GM23338 (cell line): ENCODE measurements around the gene AACS. TPM values are rescaled to one million over a fixed set of nuclear protein-coding genes. Genes with fewer than 3 reads are reported as not detected.

Experiments used
- ATAC-seq: fragments of 200-7000 bp; cut with Tn5 transposase; 3 replicates; pipeline ENCODE4 v1.9.1; 2020
- DNase-seq: peaks from one replicate; pipeline ENCODE4 v3.0.0-alpha.2; 2015; ENCODE audit warnings: low spot score
- H2AFZ ChIP-seq: fragments of 200-600 bp; sonication (generic); 2 replicates; pipeline ENCODE4 v1.8.0; 2016; ENCODE audit warnings: antibody characterized with exemption, mild to moderate bottlenecking, moderate library complexity
- H3F3A ChIP-seq: fragments of 200-600 bp; sonication (generic); replicated peaks from 2 replicates; pipeline ENCODE4 v1.8.0; 2017; ENCODE audit warnings: antibody characterized with exemption, mixed run types, low read depth
- H3K27ac ChIP-seq: fragments of 200-600 bp; sonication (generic); 2 replicates; pipeline ENCODE4 v1.6.1; 2016; ENCODE audit warnings: low read depth
- H3K27me3 ChIP-seq: fragments of 200-600 bp; sonication (generic); 2 replicates; pipeline ENCODE4 v1.8.0; 2016; ENCODE audit warnings: mild to moderate bottlenecking, mixed run types, moderate library complexity; ENCODE audit not compliant: insufficient read depth
- H3K36me3 ChIP-seq: fragments of 200-600 bp; sonication (generic); 2 replicates; pipeline ENCODE4 v1.8.0; 2016; ENCODE audit warnings: mild to moderate bottlenecking; ENCODE audit not compliant: insufficient read depth
- H3K4me1 ChIP-seq: fragments of 200-600 bp; sonication (generic); 2 replicates; pipeline ENCODE4 v1.8.0; 2016; ENCODE audit warnings: mild to moderate bottlenecking, moderate library complexity; ENCODE audit not compliant: insufficient read depth
- H3K4me2 ChIP-seq: fragments of 200-600 bp; sonication (generic); 2 replicates; pipeline ENCODE4 v1.7.1; 2017; ENCODE audit warnings: mixed run types
- H3K4me3 ChIP-seq: fragments of 200-600 bp; sonication (generic); 2 replicates; pipeline ENCODE4 v1.6.1; 2016; ENCODE audit warnings: mixed run types
- H3K79me2 ChIP-seq: fragments of 200-600 bp; sonication (generic); replicated peaks from 2 replicates; pipeline ENCODE4 v1.8.0; 2017; ENCODE audit warnings: mild to moderate bottlenecking; ENCODE audit not compliant: insufficient read depth
- H3K9me2 ChIP-seq: fragments of 200-600 bp; sonication (generic); 2 replicates; pipeline ENCODE4 v1.8.0; 2017; ENCODE audit not compliant: insufficient read depth
- H4K20me1 ChIP-seq: fragments of 200-600 bp; sonication (generic); replicated peaks from 2 replicates; pipeline ENCODE4 v1.8.0; 2017; ENCODE audit warnings: mild to moderate bottlenecking; ENCODE audit not compliant: insufficient read depth
- H3K27ac Mint-ChIP-seq: 2 replicates; pipeline ENCODE4 v1.8.0; 2020; ENCODE audit warnings: inconsistent platforms, mild to moderate bottlenecking, moderate library complexity, mixed read lengths
- H3K27me3 Mint-ChIP-seq: 3 replicates; pipeline ENCODE4 v1.8.0; 2022; ENCODE audit warnings: low read depth, mild to moderate bottlenecking, moderate library complexity, mixed read lengths, inconsistent platforms; ENCODE audit not compliant: insufficient read depth, poor library complexity
- H3K36me3 Mint-ChIP-seq: 3 replicates; pipeline ENCODE4 v1.8.0; 2021; ENCODE audit warnings: low read depth, mild to moderate bottlenecking, inconsistent platforms, moderate library complexity, mixed read lengths
- H3K4me1 Mint-ChIP-seq: 3 replicates; pipeline ENCODE4 v1.8.0; 2020; ENCODE audit warnings: mild to moderate bottlenecking, inconsistent platforms, mixed read lengths
- H3K4me3 Mint-ChIP-seq: 3 replicates; pipeline ENCODE4 v1.8.0; 2021; ENCODE audit warnings: moderate library complexity, mild to moderate bottlenecking, inconsistent platforms, mixed read lengths
- H3K9me3 Mint-ChIP-seq: 3 replicates; pipeline ENCODE4 v1.8.0; 2020; ENCODE audit warnings: moderate library complexity, mild to moderate bottlenecking, inconsistent platforms, mixed read lengths
- CREB1 ChIP-seq: fragments of 250-450 bp; sonication (Bioruptor Pico); IDR thresholded peaks from 2 replicates; pipeline ENCODE4 v1.5.0; 2020; ENCODE audit warnings: low read depth, mild to moderate bottlenecking, moderate library complexity
- CTCF ChIP-seq, 2 experiments: fragments of 200-600 bp in 1 of 2; sonication (generic) in 1 of 2; conservative IDR thresholded peaks; 2 replicates each; pipeline versions ENCODE4 v1.5.1 to v1.6.1; 2016 to 2017; ENCODE audit warnings: antibody characterized with exemption in 2 of 2, low read depth in 2 of 2, mild to moderate bottlenecking in 2 of 2, moderate library complexity in 1 of 2
- ETS1 ChIP-seq: IDR thresholded peaks from 2 replicates; pipeline ENCODE4 v1.6.1; 2016; ENCODE audit warnings: antibody characterized with exemption
- EZH2 ChIP-seq: fragments of 200-600 bp; sonication (generic); IDR thresholded peaks from one replicate; pipeline ENCODE4 v1.8.0; 2017; ENCODE audit warnings: antibody characterized with exemption, mild to moderate bottlenecking, low read depth; ENCODE audit not compliant: unreplicated experiment
- EZH2phosphoT487 ChIP-seq: fragments of 200-600 bp; sonication (generic); IDR thresholded peaks from one replicate; pipeline ENCODE4 v1.8.1; 2018; ENCODE audit warnings: antibody characterized with exemption; ENCODE audit not compliant: unreplicated experiment
- JUNB ChIP-seq: IDR thresholded peaks from one replicate; pipeline ENCODE4 v1.6.1; 2016; ENCODE audit warnings: antibody characterized with exemption; ENCODE audit not compliant: unreplicated experiment
- NANOG ChIP-seq: IDR thresholded peaks from 2 replicates; pipeline ENCODE4 v1.6.1; 2016; ENCODE audit warnings: antibody characterized with exemption, borderline replicate concordance
- POLR2AphosphoS5 ChIP-seq: IDR thresholded peaks from 2 replicates; pipeline ENCODE4 v1.6.1; 2016; ENCODE audit warnings: antibody characterized with exemption, low read depth
- REST ChIP-seq: IDR thresholded peaks from one replicate; pipeline ENCODE4 v1.6.1; 2018; ENCODE audit warnings: antibody characterized with exemption; ENCODE audit not compliant: unreplicated experiment
- STAT1 ChIP-seq: IDR thresholded peaks from one replicate; pipeline ENCODE4 v1.6.1; 2016; ENCODE audit warnings: antibody characterized with exemption; ENCODE audit not compliant: unreplicated experiment
- ZNF114 ChIP-seq: fragments of 250-450 bp; sonication (Bioruptor Pico); IDR thresholded peaks from 2 replicates; pipeline ENCODE4 v1.5.0; 2020; ENCODE audit warnings: mild to moderate bottlenecking, moderate library complexity
- ZNF331 ChIP-seq: fragments of 250-450 bp; sonication (Bioruptor Pico); IDR thresholded peaks from 2 replicates; pipeline ENCODE4 v1.5.0; 2020; ENCODE audit warnings: low read depth, mild to moderate bottlenecking, moderate library complexity
- polyA plus RNA-seq: library from polyadenylated mRNA; unstranded; fragments of >200 nt; fragmentation: Nextera tagmentation; extraction: Ambion mirVana; gene quantifications from 2 replicates; pipeline ENCODE4 v1.2.1, GENCODE V29; 2016
- total RNA-seq: library from RNA; depleted of rRNA; stranded (reverse); fragments of >200 nt; shearing (Covaris generic); gene quantifications from 2 replicates; pipeline ENCODE4 v1.2.3, GENCODE V29; 2014
- TF ChIP-seq, protein P1 (sequence below): fragments of 250-450 bp; sonication (Bioruptor Pico); IDR thresholded peaks from 2 replicates; pipeline ENCODE4 v1.5.0; 2020; ENCODE audit warnings: mild to moderate bottlenecking, moderate library complexity

AACS gene
- total and polyA plus RNA-seq, 2 experiments from 2014 or later = 31.1 to 64.4 TPM

DNA sequence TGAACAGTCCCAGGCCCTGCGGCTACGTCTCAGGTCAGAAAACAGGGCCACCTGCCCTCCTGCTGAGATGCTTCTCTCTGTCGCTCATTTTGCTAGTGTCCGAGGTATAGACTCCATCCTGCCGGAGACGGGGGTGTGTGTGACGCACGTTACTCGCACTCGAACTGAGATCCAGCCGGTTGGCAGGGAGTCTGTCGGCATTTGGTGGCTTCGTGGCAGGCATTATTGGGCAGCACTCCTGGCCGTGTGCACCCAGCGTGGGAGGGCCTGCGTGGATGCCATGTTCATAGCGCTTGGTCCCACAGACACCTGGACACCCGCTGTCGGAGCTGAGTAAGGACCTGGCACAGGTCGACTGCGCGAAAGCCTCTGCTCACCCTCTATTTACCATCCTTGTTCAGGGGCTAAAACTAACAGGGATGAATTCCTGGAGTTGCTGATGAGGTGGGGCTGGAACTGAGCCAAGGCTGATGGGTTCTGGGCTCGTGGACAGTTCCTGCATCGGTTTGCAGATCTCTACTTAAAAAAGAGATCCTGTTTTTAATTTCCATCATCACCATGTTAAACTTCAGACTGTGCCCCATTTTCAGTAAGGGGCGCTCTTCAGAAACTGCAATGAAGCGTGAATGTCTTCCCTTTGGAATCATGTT, 28.6 kb downstream of the AACS start:
- peaks cover 12% of the 10 kb centered on the region for H3K27me3 Mint-ChIP-seq
- Histone ChIP-seq H3K27ac (no peak overlapping the region), H3K27me3 (no peaks in the 10 kb centered on the region), H3K4me3 (no peak overlapping the region), H2AFZ (no peak overlapping the region), H3K36me3 (peaks cover 10% of the 10 kb centered on the region; the same call in 1 of the 2 replicates), H3K9me2 (peaks cover 6% of the 10 kb centered on the region; the same call in 1 of the 2 replicates), H3F3A (no peaks in the 10 kb centered on the region), H4K20me1 (peaks cover 21% of the 10 kb centered on the region), H3K4me1 (no peaks in the 10 kb centered on the region), H3K4me2 (no peak overlapping the region), H3K79me2 (peaks cover 32% of the 10 kb centered on the region)
- TF ChIP-seq ETS1 (no peak), JUNB (no peak), EZH2 (no peak), EZH2phosphoT487 (no peak), ZNF331 (CRISPR knock-in tag) (no peak), POLR2AphosphoS5 (no peak), STAT1 (no peak), CREB1 (CRISPR knock-in tag) (no peak), ZNF114 (no peak), NANOG (no peak), REST (no peak), CTCF (conservative IDR thresholded peaks at IDR 0.05; ENCODE audit: low read depth in 2 of 2) (no peak)
- TF ChIP-seq, protein P1, sequence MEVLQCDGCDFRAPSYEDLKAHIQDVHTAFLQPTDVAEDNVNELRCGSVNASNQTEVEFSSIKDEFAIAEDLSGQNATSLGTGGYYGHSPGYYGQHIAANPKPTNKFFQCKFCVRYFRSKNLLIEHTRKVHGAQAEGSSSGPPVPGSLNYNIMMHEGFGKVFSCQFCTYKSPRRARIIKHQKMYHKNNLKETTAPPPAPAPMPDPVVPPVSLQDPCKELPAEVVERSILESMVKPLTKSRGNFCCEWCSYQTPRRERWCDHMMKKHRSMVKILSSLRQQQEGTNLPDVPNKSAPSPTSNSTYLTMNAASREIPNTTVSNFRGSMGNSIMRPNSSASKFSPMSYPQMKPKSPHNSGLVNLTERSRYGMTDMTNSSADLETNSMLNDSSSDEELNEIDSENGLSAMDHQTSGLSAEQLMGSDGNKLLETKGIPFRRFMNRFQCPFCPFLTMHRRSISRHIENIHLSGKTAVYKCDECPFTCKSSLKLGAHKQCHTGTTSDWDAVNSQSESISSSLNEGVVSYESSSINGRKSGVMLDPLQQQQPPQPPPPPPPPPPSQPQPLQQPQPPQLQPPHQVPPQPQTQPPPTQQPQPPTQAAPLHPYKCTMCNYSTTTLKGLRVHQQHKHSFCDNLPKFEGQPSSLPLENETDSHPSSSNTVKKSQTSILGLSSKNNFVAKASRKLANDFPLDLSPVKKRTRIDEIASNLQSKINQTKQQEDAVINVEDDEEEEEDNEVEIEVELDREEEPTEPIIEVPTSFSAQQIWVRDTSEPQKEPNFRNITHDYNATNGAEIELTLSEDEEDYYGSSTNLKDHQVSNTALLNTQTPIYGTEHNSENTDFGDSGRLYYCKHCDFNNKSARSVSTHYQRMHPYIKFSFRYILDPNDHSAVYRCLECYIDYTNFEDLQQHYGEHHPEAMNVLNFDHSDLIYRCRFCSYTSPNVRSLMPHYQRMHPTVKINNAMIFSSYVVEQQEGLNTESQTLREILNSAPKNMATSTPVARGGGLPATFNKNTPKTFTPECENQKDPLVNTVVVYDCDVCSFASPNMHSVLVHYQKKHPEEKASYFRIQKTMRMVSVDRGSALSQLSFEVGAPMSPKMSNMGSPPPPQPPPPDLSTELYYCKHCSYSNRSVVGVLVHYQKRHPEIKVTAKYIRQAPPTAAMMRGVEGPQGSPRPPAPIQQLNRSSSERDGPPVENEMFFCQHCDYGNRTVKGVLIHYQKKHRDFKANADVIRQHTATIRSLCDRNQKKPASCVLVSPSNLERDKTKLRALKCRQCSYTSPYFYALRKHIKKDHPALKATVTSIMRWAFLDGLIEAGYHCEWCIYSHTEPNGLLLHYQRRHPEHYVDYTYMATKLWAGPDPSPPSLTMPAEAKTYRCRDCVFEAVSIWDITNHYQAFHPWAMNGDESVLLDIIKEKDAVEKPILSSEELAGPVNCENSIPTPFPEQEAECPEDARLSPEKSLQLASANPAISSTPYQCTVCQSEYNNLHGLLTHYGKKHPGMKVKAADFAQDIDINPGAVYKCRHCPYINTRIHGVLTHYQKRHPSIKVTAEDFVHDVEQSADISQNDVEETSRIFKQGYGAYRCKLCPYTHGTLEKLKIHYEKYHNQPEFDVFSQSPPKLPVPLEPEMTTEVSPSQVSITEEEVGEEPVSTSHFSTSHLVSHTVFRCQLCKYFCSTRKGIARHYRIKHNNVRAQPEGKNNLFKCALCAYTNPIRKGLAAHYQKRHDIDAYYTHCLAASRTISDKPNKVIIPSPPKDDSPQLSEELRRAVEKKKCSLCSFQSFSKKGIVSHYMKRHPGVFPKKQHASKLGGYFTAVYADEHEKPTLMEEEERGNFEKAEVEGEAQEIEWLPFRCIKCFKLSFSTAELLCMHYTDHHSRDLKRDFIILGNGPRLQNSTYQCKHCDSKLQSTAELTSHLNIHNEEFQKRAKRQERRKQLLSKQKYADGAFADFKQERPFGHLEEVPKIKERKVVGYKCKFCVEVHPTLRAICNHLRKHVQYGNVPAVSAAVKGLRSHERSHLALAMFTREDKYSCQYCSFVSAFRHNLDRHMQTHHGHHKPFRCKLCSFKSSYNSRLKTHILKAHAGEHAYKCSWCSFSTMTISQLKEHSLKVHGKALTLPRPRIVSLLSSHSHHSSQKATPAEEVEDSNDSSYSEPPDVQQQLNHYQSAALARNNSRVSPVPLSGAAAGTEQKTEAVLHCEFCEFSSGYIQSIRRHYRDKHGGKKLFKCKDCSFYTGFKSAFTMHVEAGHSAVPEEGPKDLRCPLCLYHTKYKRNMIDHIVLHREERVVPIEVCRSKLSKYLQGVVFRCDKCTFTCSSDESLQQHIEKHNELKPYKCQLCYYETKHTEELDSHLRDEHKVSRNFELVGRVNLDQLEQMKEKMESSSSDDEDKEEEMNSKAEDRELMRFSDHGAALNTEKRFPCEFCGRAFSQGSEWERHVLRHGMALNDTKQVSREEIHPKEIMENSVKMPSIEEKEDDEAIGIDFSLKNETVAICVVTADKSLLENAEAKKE (CRISPR knock-in tag) = no peak
- peaks cover 5% of the 10 kb centered on the region; the same call in 1 of the 3 replicates for H3K4me1 Mint-ChIP-seq
- H3K9me3 Mint-ChIP-seq = no peaks in the 10 kb centered on the region; the same call in 1 of the 3 replicates
- DNase-seq (no peak), ATAC-seq (no peak)
- H3K27ac Mint-ChIP-seq = no peak overlapping the region
- peaks cover 6% of the 10 kb centered on the region for H3K36me3 Mint-ChIP-seq
- no peak overlapping the region for H3K4me3 Mint-ChIP-seq
